HG03469 (cell line): ENCODE results near the gene BMPR1A.

Source experiments
- ATAC-seq: cut with Tn5 transposase; IDR thresholded peaks from one replicate; pipeline ENCODE4 v1.9.1; 2021; ENCODE audit warnings: mild to moderate bottlenecking, moderate library complexity, moderate number of reproducible peaks; ENCODE audit not compliant: unreplicated experiment

BMPR1A gene

DNA sequence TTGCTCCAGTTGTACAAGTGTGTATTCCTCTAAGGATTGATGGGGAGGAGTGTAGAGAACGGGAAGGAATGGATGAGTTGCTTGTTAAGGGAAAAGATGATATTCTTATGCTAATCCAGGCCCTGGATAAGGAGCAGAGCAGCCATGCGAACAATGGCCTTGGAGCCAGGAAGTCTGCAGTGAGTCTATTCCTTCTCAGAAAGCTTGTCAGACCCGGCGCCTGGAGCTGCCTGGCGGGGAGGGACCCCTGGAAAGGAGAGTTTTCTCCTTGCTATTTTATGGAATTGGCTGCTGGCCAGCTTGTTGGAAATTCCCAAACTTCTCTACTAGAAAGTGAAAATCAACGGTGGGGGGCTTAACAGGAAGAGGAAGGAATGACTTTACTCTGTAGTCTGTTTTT lies 111.9 kb downstream of the BMPR1A start:
- ATAC-seq, result no peak

DNA sequence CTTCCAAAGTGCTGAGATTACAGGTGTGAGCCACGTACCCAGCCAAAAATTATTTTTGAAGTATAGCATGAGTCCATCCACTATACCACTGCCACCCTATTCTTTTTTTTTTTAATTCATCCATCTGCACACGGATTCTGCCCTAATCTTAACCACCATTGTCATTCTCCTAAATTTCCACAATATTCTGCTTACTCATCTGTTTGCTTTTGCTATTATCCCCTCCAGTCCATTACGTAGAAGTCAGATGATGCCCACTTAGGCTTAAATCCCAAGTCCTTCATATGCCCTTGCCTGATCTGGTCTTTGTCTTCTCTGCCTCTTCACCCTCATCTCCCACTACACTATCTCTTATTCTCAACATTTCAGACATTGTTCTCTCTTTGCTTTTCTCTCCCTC lies 114.3 kb downstream of the BMPR1A start:
- no peak for ATAC-seq

DNA sequence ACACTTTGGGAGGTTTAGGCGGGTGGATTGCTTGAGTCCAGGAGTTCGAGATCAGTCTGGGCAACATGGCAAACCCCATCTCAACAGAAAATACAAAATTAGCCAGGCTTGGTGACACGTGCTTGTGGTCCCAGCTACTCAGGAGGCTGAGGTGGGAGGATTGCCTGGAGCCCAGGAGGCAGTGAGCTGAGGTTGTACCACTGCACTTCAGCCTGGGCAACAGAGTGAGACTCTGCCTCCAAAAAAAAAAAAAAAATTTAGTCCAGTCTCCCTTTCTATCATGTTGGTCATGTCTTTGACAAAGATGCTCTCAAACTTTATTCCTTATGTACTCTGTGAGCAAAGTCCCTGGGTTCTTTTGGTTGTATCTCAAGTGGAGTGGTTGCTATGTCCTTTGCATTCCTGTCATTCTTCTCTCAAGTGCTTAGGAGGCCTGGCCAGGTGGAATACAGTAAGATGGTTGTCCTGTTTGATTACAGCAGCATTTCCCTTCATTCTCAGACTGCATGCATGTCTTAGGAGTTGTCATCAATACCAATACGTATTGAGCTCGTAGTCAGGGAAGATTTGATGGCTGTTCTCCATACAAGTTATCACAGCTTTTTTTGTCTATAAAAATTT lies 115.3 kb downstream of the BMPR1A start:
- ATAC-seq, result no peak

DNA sequence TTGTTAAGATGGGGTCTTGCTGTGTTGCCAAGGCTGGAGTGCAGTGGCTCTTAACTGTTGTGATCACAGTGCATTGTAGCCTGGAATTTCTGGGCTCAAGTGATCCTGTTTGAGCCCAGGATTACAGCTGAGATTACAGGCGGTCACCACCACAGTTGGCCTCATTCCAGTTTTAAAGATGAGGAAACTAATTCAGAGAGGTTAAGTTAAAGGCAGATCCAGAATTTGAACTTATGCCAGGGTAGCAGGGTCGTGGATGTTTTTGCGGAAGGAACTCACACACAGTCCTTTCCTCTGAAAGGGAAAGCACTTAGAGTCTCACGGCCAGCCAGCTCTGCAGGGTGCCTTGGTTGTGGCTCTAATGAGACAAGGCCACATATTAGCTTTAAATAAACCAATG lies 116.3 kb downstream of the BMPR1A start:
- ATAC-seq, result no peak

DNA sequence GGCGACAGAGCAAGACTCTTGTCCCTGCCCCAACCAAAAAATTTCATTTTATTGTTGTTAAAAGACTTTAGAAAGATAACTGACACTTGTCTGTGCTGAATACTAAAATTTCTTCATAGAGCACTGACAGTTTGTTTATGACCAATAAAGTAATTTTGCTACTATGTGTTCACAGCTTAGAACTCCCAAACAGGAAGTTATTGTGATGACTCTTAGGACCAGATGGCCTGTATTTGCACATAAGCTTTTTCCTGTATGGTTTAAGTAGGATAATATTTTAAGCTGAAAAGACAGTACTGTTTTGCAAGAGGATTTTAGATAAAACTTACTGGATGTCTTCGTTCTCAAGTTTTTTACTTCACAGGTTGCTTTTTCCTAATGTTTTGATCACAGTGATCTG lies 120.3 kb downstream of the BMPR1A start:
- ATAC-seq, result no peak

DNA sequence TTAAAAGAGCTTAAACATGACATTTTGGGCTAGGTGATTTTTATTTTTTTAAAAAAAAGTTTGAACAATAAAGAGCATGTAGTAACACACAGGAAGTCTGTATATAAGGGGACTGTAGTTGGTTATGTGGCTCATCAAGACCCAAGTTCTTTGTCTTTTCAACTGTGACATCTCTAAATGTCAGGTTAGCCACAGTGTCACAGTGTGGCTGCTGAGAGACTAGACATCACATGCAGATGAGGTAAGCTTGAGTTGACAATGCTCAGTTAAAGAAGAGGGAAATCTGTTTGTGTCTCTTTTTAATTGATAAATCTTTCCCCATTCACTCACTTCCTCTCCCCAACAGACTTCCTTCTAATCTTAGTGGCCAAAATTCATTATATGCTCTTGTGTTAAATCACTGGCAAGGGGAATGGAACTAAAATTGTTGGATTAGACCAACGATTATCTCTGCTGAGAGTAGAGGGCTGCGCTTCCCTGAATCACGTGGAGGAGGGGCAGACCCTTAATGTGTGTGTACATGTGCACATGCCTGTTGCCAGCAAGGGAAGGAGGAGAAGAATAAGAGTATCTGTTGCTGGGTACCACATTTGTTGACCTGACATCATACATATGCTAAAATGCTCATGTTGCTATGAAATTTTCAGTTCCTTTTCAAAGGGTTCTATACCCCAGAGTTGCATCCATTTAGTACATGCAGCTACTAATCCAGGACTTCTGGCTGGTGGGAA lies 122.7 kb downstream of the BMPR1A start:
- peak; percentile 53 for ATAC-seq

DNA sequence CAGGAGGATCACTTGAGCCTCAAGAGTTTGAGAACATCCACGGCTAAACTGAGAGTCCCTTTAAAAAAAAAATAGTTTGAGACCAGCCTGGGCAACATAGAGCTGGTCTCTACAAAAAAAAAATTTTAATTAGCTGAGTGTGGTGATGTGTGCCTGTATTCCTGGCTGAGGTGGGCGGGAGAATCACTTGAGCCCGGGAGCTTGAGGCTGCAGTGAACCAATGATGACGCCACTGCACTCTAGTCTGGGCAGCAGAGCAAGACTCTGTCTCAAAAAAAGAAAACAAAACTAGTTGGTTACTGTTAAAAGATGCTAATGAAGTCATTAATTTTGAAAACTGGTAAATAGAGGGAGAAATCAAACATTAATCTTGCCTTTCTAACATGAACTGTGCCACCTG lies 124.6 kb downstream of the BMPR1A start:
- no peak for ATAC-seq

DNA sequence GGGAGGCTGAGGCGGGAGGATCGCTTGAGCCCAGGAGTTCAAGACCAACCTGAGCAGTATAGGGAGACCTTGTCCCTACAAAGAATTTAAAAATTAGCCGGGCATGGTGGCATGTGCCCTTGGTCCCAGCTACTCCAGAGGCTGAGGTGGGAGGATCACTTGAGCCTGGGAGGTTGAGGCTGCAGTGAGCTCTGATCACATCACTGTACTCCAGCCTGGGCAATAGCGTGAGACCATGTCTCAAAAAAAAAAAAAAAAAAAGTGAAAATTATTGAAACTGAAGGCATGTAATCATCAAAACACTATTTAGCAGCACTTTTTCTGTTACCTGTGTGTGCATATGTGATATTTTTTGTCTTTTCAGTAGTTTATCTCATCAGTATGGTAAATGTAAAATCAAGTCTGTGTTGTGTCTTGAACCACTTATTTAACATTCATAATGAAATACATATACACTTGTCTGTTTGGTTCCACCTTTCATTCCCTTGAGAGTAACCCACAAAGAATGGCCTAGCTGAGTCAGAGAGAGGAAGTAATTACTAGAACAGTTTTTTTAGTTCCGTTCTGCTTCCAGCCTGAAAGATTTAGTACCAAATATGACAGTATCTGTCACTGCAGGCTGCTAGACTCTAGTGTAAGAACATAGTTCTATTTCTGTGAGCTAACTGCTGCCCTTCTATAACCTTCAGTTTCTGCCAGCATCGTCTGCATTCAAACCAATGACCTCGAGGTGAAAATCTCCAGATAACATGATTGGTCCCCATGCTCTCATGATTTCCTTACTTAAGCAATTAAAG lies 132.4 kb downstream of the BMPR1A start:
- peak; percentile 98 for ATAC-seq

DNA sequence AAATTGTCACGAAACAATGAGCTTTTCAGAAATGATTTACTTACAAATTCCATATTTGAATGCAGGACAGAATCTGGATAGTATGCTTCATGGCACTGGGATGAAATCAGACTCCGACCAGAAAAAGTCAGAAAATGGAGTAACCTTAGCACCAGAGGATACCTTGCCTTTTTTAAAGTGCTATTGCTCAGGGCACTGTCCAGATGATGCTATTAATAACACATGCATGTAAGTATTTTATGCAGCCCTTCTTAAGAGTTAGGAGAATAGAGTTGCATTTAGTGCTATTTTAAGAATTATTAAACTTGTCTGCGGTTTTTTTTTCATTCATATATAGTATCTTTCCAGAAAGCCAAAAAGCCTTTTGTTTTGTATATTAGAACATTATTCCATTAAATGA lies 133.6 kb downstream of the BMPR1A start:
- no peak for ATAC-seq

DNA sequence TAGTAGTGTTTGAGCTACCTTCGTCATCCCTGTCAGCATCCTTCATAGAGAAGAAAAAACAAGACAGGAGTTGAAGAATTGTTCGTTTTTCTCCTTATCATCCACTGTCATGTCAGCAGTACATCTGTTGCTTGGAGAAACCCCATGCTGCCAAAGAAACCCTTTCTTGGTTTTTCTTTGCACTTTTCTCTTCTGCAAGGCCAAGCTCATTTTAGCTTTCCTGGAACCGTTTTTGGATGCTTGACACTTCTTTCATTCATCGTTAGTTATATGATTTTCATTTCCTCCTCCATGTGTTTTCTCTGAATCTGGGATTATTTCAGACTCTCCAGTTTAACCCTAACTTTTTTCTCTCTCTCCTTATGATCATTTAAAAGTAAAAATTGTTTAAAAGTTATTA lies 142.1 kb downstream of the BMPR1A start:
- ATAC-seq, result no peak

DNA sequence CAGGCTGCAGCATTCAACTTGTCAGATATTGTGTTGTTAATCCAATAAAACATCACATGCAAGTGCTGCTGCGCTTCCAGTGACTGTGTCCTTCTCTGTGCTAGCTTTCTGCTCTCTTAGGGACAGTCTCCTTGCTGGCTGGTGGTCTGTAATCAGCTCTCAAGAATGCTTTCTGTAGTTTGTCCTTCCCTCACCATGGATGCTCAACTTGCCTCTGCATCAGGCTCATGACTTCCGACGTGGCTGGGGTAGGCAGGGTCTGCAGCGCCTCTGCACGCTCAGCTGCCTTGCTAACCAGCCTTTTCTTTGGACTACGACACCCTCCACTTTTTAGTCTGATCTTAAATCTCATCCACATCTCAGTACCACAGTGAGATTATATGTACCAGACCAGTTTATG lies 142.7 kb downstream of the BMPR1A start:
- ATAC-seq, result no peak

DNA sequence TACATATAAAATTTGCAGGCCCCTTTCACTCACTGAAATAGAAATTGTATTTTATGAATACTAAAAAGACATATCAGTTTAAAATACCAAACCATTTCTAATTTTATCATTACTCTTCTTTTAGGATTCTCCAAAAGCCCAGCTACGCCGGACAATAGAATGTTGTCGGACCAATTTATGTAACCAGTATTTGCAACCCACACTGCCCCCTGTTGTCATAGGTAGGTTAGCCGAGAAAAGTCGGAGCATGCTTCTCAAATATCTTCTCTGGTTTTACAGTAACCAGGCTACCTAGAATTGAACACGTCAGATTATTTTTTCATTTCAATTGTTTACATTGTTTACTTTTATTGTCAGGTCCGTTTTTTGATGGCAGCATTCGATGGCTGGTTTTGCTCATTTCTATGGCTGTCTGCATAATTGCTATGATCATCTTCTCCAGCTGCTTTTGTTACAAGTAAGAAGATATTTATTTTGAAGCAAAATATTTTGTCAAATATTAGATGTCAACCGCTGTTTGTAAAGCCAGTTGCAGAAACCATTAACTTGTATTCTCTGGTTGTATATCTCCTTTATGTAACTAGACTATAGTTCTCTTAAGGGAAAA lies 143.4 kb downstream of the BMPR1A start:
- ATAC-seq, result no peak

DNA sequence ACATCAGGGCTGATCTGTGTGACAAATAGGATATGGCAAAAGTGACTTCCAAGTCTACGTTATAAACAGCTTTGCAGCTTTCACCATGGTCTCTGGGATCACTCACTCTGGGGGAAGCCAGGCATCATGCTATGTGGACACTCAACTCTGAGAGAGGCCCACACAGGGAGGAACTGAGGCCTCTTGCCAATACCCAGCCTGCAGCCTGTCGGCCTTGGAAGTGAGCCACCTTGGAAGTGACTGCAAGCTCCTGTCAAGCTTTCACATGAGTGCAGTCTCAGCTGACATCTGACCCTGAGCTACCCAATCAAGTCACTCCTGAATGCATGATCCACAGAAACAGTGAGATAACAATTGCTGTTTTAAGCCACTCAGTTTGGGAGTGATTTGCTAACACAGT lies 144.5 kb downstream of the BMPR1A start:
- ATAC-seq, result no peak

DNA sequence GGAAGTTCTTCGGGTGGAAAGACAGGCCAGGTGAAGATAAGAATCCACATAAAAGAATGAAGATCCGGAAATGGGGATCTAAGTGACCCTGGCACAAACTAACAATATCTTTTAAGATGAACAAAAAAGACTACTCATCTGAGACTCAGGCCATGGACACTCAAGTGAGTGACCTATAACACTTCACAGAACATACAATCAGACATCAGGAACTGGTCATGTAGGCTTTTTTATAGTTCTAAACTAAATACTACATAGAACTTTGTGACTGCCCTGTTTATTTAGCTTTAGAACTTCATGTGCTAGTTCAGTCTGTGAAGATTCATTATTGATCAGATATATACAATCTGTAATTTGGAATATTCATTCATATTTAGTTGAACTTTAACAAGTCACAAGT lies 148.2 kb downstream of the BMPR1A start:
- ATAC-seq, result no peak

DNA sequence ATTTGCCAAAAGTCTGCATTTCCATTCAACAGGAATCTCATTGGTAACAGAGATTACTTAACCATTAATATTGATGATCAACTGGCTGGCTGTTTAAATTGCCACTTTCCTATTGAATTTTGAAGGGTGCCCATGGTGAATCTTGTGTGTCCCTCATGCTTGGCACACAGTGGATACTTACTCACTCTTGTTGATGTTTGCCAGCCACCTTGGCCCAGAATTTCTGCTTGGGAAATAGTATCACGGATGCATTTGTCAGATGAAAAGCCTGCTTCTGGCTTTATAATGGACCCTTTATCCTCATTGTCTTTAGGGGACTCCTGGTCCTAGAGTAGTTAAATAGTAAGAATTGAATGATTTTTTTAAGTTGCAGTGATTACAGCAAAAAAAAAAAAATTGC lies 149.0 kb downstream of the BMPR1A start:
- ATAC-seq, result no peak

DNA sequence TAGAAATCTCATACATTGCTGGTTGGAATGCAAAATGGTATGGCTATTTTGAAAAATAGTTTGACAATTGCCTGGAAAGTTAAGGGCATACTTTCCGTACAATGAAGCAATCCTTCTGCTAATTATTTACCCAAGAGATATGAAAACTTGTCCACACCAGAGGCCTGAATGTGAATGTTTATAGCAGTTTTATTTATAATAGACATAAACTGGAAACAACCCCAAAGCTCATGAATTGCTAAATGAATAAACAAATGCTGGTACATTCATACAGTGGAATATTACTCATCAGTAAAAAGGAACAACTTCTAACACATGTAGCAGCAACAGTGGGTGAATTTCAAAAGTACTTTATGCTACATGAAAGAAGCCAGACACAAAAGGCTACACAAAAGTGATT lies 158.3 kb downstream of the BMPR1A start:
- ATAC-seq, result no peak

DNA sequence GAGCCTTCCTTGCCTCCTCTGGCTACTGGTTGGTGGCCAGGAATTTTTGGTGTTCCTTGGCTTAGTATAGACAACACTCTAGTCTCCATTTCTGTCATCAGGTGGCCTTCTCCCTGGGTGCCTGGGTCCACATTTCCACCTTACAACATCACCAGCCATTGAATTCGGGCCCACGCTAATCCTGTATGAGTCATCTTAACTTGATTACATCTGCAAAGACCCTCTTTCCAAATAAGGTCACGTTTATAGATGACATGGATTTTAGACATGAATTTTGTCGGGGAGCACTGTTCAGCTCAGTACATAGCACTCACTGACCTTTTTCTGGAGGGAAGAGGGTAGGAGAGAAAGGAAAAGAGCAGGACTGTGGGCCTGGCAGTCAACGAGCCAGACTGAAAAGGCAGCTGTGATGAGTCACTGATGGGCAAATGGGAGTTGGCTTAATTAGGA lies 161.6 kb downstream of the BMPR1A start:
- ATAC-seq, result no peak

DNA sequence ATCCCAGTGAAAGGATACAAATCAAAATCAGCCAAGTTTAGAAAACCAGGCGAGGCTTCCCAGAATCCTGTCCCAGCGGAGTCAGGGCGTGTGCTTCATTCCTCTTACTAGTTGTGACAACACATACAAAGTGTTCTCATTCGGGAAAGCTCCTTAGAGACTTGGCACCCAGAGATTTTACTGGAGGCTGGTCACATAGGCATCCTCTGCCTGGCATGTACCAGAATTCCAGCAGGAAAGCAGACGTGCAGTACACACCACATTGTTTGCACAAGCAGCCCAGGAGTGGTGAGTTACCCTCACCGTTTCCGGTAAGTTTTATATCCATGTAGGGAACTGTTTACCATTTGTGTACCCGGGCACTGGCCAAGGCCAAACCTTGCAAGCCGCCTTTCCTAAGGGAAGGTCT lies 166.1 kb downstream of the BMPR1A start:
- ATAC-seq, result no peak

DNA sequence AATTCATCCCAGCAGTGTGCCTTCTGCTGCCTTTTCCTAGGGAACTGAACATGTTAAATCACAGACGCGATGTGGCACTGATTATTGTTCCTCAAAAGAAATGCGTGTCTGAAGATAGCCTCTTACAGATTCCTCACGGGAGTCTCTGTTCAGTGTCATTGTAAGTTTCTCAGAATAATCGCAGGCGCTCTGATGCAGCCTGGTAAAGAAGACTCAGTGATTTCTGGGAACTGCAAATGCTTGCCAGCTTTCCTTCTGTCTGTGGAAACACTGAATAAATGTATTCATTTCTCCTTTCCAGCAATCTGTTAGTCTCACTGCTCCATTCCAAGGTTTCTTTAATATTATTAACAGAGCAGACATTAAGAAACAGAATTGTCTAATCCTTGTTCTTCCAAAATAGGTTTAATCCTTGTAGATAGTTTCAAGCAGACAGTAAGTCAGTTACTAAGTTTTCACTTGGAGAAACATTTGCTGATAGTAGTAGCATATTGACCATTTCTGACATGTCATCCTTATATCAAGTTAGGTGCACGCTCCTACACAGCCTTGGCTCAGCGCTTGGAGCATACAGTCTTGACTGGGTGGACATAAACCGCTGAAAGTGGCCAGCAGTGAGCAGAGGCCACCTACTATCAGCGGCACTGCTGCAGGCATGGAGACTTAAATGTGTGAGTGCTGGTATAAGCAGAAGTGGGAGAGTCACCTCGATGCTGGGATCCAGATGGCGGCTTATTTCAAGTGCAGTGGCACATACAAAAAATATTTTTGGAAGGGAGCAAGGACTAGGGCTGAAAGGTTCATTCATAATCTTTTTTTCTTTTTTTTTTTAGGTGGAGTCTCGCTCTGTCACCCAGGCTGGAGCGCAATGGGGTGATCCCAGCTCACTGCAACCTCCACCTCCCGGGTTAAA lies 173.3 kb downstream of the BMPR1A start:
- no peak for ATAC-seq

DNA sequence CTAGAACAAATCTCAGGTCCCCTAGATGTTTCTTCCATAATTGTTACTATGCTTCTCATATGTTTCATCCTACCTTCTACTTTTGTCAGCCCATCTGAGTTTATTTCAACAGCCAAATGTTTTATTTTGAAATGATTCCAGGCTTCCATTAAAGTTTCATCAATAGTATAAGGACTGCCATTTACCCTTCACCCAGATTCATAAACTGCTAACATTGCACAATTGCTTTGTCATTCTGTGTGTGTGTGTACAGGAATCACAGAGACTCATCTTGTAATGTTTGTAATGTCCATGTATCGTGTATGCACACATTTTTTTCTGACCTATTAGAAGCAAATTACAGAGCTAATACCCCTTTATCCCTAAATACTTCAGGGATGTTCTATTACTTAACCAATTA lies 175.5 kb downstream of the BMPR1A start:
- no peak for ATAC-seq

DNA sequence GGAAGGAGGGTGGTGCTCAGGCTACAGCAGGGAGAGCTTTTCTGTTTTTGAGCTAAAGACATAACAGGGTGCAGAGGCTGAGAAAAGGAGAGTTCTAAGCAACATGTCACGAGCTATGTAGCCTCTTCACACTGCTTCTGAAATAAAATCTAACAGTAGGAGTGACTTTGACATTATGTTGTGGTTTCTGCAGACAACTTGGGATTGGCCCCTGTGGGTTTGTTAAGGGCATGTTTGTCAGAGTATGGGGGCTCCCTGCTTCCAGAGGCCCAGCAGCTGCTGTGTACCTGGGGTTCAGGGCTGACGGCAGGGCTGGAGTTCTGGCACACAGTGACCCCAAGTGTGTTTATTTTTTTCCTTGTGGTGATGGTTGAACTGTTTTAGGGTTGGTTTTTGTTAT lies 176.3 kb downstream of the BMPR1A start:
- ATAC-seq, result no peak
